GM18868 (cell line): ENCODE measurements around the gene CFAP73.
"Not testable (repeated sequence)": the region's sequence is repeated elsewhere in the genome, so short reads cannot be mapped to it uniquely, and the experiment has no call there.

Experiments
- ATAC-seq: cut with Tn5 transposase; IDR thresholded peaks from one replicate; pipeline ENCODE4 v1.9.1; 2021; ENCODE audit warnings: mild to moderate bottlenecking, moderate library complexity; ENCODE audit not compliant: unreplicated experiment

Gene CFAP73

GRCh38 chr12:113141716-113142115 is 7.8 kb upstream of the CFAP73 start:
- ATAC-seq: not testable (repeated sequence)

- ATAC-seq: peak; percentile 54
Observed at GRCh38 chr12:113142173-113142885, 7.2 kb upstream of the CFAP73 start.

- ATAC-seq: no peak
Observed at GRCh38 chr12:113142886-113143332, 6.6 kb upstream of the CFAP73 start.

- no peak for ATAC-seq
Observed at GRCh38 chr12:113143959-113144358, 5.6 kb upstream of the CFAP73 start.

GRCh38 chr12:113144806-113145205 is 4.7 kb upstream of the CFAP73 start:
- no peak for ATAC-seq

- no peak for ATAC-seq
Observed at GRCh38 chr12:113145720-113146551, 3.6 kb upstream of the CFAP73 start.

- ATAC-seq: no peak
Observed at GRCh38 chr12:113146999-113147398, 2.5 kb upstream of the CFAP73 start.

- ATAC-seq: no peak
Observed at GRCh38 chr12:113151655-113152054, 2.1 kb downstream of the CFAP73 start.

GRCh38 chr12:113152196-113152834 is 2.8 kb downstream of the CFAP73 start:
- no peak for ATAC-seq

GRCh38 chr12:113152835-113153814 is 3.6 kb downstream of the CFAP73 start:
- ATAC-seq: peak; percentile 63

- ATAC-seq: no peak
Observed at GRCh38 chr12:113154351-113154973, 4.9 kb downstream of the CFAP73 start.

GRCh38 chr12:113155060-113155459 is 5.5 kb downstream of the CFAP73 start:
- ATAC-seq: no peak

- ATAC-seq: no peak
Observed at GRCh38 chr12:113155646-113156045, 6.1 kb downstream of the CFAP73 start.

GRCh38 chr12:113157218-113157859 is 7.8 kb downstream of the CFAP73 start:
- no peak for ATAC-seq

GRCh38 chr12:113158439-113159203 is 9.1 kb downstream of the CFAP73 start:
- no peak for ATAC-seq

- no peak for ATAC-seq
Observed at GRCh38 chr12:113159937-113160336, 10.4 kb downstream of the CFAP73 start.

GRCh38 chr12:113161415-113162016 is 12.0 kb downstream of the CFAP73 start:
- no peak for ATAC-seq
